GM18498 (cell line): ENCODE results near the gene BMERB1.

Experiments
- ATAC-seq: cut with Tn5 transposase; IDR thresholded peaks from one replicate; pipeline ENCODE4 v1.9.1; 2021; ENCODE audit warnings: mild to moderate bottlenecking, moderate library complexity; ENCODE audit not compliant: unreplicated experiment

The BMERB1 gene

DNA sequence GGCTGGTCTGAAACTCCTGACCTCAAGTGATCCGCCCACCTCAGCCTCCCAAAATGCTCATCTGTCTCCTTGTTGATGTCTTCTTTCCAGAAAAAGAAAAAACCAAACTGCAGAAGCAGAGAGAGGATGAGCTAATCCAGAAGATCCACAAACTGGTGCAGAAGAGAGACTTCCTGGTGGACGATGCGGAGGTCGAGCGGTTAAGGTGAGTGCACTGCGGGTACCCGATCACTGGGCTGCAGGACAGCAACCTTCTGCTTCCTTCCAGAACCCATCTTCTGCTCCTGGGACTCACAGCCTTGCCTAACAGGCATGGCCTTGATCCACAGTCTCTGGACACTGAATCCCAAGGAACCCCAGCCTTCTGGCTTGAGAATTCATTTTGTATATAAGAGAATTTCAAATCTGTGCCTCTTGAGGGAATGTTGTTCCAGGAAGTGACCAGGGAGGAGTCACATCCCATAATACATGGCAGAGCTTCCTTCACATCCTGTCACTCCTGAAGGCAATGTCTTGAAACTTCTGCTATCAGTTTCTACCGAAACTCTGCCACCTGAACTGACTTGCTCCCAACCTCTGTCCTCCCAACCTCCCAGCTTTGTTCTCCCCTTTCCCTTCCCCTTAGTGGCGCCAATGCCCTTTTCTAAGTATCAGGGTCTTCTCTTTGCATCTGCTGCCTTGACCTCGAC is 146.9 kb downstream of the BMERB1 start:
- ATAC-seq, result no peak

DNA sequence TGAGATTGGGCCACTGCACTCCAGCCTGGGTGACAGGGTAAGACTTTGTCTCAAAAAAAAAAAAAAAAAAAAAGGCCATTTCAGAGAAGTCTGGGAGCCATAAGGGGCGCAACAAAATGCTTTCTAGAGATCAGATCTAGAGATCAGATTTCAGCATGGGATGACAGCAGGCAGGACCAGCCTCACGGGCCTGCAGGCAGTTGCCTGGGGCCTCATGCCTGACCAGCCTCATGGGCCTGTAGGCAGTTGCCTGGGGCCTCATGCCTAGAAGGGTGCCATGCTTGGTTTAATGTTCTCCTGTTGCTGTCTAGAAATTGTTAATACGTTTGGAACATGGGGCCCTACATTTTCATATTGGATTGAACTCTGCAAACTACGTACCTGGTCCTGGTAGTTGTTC is 149.1 kb downstream of the BMERB1 start:
- no peak for ATAC-seq

DNA sequence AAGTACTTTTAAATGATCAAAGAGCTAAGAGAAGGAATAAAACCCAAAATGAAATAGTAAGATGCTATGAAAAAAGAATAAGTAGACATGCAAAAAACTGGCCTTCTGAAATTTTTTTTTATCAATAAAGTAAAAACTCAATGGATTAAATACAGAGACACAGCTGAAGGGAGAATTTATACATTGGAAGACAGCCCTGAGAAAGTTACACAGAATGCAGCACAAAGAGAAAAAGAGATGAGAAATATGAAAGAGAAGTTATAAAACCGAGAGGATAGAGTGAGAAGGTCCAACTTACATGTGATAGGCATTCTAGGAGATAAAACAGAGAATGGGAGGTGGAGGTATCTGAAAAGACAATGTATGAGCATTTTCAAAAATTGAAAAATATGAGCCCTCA is 151.6 kb downstream of the BMERB1 start:
- ATAC-seq, result no peak

DNA sequence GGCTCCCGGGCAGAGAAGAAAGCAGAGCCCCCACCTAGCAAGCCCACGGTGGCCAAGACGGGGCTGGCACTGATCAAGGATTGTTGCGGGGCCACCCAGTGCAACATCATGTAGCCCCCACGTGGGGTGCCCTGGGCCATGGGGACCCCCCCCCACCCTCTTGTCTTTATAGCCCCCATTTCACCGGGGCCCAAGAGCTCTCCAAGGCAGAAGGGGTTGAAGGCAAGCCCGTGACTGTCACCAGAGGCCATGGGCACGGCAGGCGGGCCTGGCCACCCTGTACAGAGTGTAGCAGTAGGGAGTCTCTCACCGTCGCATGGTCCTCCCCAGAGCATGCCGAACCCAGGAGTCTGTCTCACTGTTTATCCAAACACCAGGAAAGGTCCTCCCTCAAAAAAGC is 152.3 kb downstream of the BMERB1 start:
- ATAC-seq, result no peak

DNA sequence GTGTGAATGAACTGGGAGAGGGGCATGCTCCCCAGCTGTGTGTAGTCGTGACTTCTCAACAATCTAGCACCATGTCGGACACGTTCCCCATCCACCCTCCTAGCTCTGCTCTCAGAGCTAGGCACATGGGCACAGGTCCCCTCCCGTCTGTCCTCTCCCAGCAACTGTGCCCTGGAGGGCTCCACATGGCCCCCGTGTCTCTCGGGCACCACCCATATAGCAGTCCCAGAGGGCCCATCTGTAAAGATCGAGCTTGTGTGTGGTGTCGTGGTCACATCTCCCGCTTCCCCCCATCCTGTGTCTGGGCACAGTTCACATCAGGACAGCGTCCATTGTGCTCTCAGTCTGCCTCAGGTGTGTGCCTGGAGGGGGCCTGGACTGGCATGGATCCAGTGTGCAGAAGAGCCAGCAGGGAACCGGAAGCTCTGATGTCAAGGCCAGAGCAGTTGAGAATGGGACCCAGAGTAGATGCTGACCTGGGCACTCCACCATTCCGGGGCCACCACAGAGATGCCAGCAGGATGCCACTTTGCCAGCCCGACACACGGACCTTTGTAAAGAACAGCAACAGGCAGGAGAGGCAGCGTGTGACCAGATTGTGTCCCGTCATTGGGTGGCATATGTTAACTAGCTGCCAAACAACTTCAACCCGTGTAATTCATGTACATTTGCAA is 152.9 kb downstream of the BMERB1 start:
- ATAC-seq, result no peak

DNA sequence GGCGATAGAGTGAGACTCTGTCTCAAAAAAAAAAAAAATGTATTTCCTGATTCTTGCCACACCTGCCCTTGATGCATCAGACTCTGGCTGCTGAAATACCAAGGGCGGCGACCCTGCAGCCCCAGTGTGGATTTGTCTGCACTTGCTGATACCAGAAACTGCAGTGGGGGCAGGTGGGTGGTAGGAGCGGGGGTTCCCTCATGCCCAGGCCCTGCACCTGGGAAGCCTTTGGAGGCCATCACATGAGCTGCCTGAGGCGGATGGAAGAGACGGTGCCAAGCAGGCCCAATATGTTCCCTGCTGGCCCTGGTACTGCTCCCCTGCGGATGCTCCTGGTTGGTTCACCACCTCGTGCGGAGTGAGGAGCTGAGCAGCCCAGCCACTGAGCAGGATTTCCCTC is 157.9 kb downstream of the BMERB1 start:
- no peak for ATAC-seq

DNA sequence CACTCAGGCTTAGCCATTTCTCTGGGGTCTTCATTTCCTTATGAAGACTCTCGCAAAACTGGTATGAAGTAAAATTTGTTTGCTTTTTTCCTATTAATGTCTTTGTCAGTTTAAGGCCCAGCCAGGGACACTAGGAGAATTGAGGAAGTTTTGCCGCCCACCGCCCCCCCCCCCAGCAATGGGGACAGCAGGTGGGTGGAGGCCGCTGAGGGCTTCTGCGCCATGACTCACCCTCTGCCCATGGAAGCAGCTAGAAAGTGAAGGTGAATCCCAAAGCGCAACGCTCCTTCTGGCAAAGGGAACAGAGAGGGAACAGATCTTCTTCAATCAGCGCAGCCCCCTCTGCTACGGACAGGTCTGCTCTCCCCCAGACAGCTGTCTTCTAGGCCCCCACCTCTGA is 158.8 kb downstream of the BMERB1 start:
- ATAC-seq, result no peak

DNA sequence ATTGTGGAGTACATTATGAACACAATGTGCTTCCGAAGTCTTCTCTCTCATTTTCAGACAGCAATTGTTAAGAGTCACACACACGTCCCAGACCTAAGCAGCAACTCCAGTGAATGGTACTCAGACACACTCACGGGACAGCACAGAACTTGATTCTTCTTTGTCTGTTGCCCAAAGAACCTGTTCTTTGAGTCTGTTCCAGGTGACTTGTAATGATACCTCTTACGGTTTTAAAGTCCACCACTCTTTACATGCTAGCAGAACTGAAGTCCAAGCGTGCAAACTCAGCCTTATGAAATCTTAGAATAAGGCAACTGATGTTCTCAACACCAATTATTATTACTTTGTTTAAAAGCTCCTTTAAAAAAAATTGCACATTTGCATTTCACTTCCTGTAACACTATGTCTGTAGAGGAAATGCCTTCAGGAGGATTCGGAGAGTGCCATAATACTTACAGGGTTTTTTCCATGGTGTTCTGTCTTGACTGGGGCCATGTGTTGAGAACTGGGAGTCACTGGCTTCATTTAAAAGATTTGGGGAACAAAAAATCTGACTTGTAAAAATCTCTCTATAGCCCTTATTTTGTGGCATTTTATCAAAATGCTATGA is 160.4 kb downstream of the BMERB1 start:
- no peak for ATAC-seq

DNA sequence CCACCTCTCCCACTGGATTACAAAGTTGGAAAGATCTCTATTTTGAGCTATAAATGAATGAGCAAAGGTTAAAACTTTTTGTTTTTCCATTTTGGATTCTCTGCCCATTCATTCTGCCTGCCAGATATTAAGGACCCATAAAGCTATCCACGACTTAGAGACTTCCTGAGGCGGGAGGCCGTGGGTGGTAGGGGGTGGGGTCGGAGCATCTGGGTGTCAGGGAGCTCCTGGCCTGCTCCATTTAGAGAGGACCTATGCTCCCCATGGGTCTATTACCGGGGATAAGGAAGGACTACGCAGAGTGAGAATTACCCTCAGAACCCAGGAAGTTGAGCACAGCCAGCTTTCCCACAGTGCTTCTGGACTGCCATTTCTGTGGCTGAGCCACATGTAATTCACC is 162.7 kb downstream of the BMERB1 start:
- no peak for ATAC-seq

DNA sequence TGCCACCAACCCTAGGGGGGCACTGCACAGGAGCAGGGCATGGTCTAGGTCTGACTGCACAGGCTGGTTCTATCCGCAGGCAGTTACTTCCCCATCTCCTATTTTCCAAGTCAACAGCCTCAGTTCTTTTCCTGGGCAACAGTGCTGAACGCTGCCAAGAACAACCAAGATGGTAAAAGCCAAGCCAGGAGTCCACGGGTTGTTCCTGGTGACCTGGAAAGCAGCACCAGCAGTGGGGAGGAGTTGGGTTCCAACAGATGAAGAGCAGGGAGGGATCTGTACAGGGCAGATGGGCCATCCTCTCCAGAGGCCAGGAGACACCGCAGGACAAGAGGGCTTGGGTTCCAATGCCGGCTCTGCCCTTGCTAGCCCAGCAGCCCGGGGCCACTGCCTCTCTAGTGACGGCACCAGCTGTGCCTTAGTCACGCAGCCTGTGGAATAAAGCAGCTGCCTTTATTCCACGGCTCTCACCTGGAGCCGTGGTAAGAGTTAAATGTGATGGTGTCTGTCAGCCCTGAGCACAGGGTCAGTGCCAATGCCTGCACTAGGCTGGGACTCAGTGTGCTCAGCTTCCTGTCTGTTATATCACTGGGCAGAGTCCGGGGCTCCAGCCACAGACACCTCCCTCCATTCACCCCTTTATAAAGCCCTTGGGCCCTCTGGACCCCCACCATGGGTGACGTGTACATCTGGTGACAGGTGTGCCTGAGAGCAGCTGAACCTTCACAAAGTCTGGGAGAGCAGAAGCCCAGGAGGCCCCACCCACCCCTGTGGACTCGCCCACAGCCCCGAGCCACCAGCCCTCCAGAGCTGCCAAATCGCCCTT is 163.6 kb downstream of the BMERB1 start:
- ATAC-seq, result no peak

DNA sequence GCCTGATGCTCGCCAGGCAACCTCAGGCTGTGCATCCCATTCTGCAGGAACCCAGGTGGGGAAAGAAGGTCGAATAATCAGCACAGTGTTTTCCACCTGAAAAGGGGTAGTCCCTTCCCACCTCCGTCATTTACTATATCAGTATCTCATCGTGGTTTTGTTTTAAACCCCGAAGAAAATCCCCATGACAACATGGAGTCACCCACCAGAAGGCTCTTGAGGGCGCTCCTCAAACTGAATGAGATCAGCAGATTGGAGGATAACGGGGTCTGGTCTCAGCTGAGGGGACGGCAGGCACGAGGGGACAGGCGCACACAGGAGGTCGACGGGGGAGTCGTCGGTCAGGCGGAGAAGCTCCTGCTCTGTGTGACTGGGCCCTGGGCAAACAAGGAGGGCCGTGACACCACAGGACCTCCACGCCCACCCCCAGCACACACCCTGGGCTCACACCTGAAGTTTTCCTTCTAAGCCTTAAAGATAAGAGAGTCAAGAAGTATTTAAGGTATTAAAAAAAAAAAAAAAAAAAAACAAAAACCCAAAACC is 164.3 kb downstream of the BMERB1 start:
- no peak for ATAC-seq

DNA sequence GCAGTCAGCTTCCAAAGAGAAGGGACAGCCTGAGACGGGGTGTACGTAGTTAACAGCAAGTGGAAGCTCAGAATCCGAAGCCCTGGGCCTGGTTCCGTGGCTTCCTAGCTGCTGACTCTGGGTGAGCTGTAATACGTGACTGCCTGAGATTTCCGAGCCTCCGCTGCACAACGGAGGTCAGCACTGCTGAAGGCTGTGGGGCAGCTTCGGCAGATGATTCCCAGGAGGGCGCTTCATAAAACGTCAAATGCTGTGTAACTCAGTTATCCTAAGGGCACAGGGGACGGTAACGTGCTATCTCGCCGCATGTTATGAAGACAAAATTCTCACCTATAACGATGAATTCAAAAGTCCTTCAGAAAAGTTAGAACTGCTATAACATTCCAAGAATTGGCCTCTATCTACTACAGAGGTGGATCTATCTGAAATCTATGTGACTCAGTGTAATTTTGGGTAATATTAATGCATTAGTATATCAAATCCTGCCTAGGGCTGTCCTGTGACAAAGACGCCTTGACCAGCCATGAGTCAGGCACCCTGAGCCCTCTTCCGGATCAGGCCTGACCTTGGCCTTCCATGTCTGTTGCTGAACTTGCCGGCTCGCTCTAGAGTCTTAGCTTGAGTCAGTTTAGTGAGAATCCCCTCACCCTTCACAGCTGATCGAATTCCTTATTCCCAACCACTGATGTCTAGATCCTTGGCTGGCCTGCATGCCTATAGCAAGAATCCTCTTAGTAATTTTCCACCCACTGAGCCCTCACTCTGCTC is 165.1 kb downstream of the BMERB1 start:
- ATAC-seq, result no peak

DNA sequence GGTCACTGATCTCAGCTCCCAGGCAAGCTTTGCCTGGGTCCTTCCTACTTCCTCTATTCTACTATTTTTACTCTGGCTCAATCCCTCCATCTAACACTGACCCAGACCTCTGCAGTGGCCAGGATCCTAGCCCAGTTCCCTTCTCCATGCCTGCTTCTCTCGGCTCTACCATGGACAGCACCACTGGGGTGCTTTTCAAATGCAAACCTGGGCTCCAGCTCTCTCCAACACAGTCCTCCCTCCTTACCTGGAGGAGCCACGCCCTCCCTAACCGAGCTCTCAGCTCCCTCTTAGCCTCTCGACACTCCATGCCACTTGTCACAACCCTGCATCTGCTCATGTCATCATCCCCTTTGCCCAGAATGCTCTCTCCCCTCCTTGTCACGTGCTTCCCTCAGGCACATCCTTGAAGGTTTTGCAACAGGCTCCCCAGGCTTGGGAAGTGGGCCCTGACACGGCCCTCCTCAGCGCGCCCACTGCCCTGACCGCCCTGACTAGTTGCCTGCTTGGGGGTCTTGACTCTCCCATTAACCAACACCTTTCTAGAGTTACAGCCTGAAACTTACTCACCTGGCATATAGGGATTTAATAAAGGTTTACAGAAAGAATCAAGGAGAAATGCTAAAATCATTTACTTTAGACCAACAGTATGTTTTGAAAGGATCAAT is 167.0 kb downstream of the BMERB1 start:
- no peak for ATAC-seq

DNA sequence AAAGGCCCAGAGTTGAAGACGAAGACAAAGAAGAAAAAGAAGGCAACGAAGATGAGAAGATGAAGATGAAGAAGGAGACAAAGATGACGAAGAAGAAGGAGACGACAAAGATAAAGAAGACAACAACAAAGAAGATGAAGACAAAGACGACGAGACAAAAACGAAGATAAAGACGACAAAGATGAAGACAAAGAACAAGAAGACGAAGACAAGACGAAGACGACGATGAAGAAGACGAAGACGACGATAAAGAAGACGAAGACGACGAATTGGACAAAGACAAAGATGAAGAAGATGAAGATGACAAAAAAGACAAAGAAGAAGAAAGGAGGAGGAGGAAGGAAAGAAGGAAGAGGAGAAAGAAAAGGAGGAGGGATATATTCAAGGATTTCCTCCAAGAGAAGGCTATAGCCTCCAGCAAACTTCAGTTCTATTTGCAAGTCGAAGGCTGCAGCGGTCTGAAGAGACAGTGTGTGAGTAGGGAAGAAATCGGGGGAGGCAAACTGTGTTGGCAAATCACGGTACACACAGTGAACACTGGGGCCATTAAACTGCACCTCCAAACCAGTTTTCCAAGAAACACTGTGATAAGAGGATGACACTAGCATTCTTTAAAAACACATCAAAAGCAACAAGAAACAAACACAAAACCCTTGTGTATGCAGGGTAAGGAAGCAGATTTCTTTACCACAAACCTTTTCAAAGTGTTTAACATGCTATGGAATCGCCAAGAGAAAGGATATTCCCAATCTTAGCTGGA is 168.1 kb downstream of the BMERB1 start:
- ATAC-seq, result no peak

DNA sequence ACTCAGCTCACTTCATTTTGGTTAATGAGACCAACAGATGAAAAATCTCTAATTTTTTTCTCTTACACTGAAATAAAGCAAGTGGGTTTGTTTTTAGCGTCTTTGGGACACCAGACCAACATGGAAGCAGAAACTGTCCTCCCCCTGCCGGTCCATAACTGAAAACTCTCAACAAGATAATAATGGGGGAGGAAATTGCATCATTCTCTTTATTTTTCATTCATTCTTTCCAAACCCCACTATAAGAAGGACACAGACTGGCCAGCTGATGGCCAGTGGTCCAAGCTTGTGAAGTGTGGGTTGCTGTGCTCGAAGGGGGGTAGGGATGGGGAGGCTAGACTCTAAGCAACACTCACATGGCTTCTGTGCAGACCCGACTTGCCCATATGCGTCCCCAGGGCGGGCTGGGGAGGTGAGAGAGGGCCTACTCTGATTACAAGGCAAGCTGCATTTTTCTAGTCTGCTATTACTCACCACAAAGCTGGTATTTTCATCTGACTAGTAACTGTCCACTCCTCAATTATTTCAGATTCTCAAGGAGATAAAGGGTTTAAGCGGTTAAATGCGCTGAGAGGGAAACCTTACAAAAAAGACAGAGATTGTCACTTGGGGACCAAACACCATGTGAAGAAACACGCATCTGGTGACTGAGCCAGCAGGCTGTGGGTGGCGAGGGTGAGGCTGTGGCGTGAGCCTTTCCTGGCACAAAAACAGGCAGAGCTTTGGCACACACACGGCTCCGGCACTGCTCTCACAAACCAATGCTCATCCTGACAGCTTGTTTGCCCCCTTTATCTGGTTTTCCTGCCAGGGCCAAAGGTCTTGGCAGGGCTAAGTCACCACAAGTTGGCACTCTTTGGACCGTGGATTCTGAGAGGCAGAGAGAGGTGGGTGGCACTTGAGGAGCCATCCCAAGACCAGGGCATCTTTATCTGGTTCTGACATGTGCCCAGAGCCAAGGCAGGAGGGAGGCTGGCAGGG is 170.4 kb downstream of the BMERB1 start:
- ATAC-seq, result no peak

DNA sequence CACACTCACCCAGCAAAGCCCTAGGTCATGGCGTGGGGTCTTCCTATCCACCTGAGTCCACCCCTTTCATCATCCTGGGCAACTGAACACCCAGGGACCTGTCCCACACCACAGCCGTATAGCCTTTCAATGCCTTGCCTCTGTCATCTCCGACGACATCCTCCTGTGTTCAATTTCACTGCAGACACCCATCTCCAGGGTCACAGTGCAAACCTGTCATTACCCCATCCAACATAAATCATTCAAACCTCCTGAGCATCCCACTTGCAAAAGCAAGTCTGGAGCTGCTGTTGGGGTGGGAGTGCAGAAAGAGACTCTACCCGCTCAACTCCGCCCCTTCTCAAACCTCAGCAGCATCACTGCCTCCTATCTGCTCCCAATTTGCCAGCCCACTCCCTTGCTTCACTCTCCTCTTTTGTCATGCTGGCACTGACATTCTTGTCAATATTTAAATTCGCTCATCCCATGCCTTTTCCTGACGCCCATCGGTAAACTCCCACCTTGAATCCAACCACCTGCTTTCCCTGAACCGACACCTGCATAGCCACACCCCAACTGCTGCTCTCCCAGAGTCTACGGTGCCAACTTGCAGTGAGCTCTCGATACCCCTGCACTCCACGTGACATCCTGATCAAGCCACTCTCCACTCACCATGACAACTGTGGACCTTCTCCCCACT is 171.6 kb downstream of the BMERB1 start:
- no peak for ATAC-seq

DNA sequence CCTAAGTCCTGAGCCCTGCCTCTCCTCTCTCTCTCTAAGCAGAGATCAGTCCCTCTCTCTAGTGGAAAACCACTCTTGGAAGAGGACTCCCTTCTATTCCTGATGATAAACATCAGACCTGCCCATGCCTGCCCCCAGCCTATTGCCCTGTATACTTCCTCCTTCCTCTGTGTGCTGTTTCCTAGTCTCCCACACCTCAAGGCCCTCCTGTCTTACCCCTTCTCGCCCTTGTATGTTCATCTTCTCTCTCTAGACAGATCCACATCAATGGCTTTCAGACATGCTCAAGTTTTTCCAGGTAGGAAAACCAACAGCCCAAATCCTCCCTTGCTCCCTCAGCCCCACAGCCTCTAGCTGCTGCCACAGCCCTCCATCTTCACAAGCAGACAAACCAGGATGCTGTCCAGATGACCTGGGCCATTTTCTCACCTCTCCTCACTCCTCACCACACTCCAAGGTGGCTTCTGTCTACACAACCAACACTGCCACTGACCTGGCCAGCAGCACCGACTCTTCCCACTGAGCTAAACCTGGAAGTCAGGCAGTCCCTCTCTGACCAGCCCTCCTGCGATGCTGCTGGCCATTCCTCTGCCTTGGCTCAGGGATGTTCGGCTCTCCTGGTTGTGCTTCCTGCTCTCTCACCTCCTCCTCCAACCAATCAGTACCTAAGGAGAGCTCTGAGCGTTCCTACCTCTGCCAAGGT is 172.3 kb downstream of the BMERB1 start:
- ATAC-seq, result no peak
